Tibial nerve (tissue), 4 donors: ENCODE data around the gene LRRC27. TPM values are rescaled to one million over a fixed set of nuclear protein-coding genes. Genes with fewer than 3 reads are reported as not detected.

ENCODE experiments used
- DNase-seq, 2 donors: peaks; one replicate each; pipeline ENCODE4 v3.0.0-alpha.2; 2019; ENCODE audit warnings: low spot score in 2 of 2
- H3K27ac ChIP-seq, 4 donors: fragments of 200-600 bp; sonication (generic) in 3 of 4; one replicate each; pipeline ENCODE4 v1.5.1; 2017 to 2019; ENCODE audit warnings: mild to moderate bottlenecking in 1 of 4
- H3K27me3 ChIP-seq, 2 donors: fragments of 200-600 bp; sonication (generic) in 1 of 2; one replicate each; pipeline versions ENCODE4 v1.5.1 to v1.6.0; 2017 to 2019
- H3K36me3 ChIP-seq, 3 donors: fragments of 200-600 bp; sonication (generic); one replicate each; pipeline ENCODE4 v1.5.1; 2018 to 2019
- H3K4me1 ChIP-seq, 4 donors: fragments of 200-600 bp; sonication (generic) in 3 of 4; one replicate each; pipeline ENCODE4 v1.5.1; 2017 to 2019
- H3K4me3 ChIP-seq, 4 donors: fragments of 200-600 bp; sonication (generic) in 3 of 4; one replicate each; pipeline ENCODE4 v1.5.1; 2017 to 2019; ENCODE audit warnings: mild to moderate bottlenecking in 1 of 4, moderate library complexity in 1 of 4
- H3K9me3 ChIP-seq, 4 donors: fragments of 200-600 bp; sonication (generic) in 3 of 4; one replicate each; pipeline ENCODE4 v1.5.1; 2017 to 2019
- EP300 ChIP-seq, 2 donors: sonication (generic); formaldehyde crosslinking; IDR thresholded peaks; one replicate each; pipeline ENCODE4 v1.6.1; 2017; ENCODE audit warnings: antibody characterized with exemption in 2 of 2, mild to moderate bottlenecking in 1 of 2
- POLR2A ChIP-seq, 2 donors: fragments of 450-650 bp; IDR thresholded peaks; one replicate each; pipeline ENCODE4 v1.6.1; 2017; ENCODE audit warnings: antibody characterized with exemption in 2 of 2, mild to moderate bottlenecking in 2 of 2, moderate library complexity in 2 of 2
- WGBS, 2 donors: methylation state at CpG; one replicate each; pipeline ENCODE4 v1.1.5; 2018; 5-methylcytosine and 5-hydroxymethylcytosine counted together
- total RNA-seq, 4 donors: library from RNA; depleted of rRNA; stranded (reverse); fragments of >200 nt; gene quantifications; one replicate each; pipeline ENCODE4 v1.1.0, GENCODE V29; 2016
- TF ChIP-seq, protein P1 (sequence below), 5 experiments: fragments of 200-600 bp in 3 of 5; fragments of 450-650 bp in 2 of 5; sonication (generic) in 3 of 5; IDR thresholded peaks; one replicate each; pipeline ENCODE4 v1.5.1; 2016 to 2019; ENCODE audit warnings: antibody characterized with exemption in 5 of 5, mild to moderate bottlenecking in 3 of 5, moderate library complexity in 2 of 5

The LRRC27 gene
- total RNA-seq, 4 donors from 2014 or later: 10.1 to 21.6 (median 17.9) TPM

DNA sequence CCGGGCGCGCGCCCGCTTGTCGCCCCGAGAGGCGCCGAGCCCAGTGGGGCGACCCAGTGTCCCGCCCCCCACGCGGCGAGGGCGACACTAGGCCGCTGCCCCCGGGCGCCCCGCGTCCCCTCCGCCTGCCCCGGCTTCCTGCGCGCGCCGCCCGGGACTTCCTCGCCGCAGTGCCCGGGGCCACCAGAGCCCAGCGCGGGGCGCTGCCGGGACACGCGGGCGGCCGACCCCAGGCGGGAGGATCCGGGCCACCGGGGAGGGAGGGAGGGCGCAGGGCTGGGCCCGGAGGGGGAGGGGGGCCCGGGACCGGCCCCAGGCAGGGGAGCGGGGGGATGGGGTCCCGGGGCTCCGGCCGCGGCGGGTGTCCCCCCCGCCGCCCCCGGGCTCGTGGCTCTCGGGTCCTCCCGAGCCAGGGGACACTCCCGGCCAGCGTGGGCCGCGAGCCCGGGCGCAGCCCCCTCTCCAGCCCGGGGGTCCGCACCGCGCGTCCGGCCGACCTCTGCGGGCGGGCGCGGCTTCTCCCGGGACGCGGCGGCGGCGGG, 64.6 kb downstream of the LRRC27 start:
- Histone ChIP-seq H3K27ac (peak overlapping the region; percentile 91 to 98 (median 97)), H3K9me3 (no peaks in the 10 kb centered on the region), H3K4me1 (peaks cover 0 to 52% (median 28%) of the 10 kb centered on the region in 4 donors), H3K27me3 (no peaks in the 10 kb centered on the region), H3K36me3 (no peaks in the 10 kb centered on the region), H3K4me3 (peak overlapping the region; percentile 35 to 97 (median 56))
- no peak for TF ChIP-seq EP300 (IDR thresholded peaks at IDR 0.05)
- TF ChIP-seq, protein P1, sequence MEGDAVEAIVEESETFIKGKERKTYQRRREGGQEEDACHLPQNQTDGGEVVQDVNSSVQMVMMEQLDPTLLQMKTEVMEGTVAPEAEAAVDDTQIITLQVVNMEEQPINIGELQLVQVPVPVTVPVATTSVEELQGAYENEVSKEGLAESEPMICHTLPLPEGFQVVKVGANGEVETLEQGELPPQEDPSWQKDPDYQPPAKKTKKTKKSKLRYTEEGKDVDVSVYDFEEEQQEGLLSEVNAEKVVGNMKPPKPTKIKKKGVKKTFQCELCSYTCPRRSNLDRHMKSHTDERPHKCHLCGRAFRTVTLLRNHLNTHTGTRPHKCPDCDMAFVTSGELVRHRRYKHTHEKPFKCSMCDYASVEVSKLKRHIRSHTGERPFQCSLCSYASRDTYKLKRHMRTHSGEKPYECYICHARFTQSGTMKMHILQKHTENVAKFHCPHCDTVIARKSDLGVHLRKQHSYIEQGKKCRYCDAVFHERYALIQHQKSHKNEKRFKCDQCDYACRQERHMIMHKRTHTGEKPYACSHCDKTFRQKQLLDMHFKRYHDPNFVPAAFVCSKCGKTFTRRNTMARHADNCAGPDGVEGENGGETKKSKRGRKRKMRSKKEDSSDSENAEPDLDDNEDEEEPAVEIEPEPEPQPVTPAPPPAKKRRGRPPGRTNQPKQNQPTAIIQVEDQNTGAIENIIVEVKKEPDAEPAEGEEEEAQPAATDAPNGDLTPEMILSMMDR (IDR thresholded peaks at IDR 0.05): peak; percentile 48 to 76 (median 70)
- no peak for TF ChIP-seq POLR2A (IDR thresholded peaks at IDR 0.05)
- no peak for DNase-seq
- WGBS, 2 donors: no CpG with 5 or more reads among the region's 80 CpGs

DNA sequence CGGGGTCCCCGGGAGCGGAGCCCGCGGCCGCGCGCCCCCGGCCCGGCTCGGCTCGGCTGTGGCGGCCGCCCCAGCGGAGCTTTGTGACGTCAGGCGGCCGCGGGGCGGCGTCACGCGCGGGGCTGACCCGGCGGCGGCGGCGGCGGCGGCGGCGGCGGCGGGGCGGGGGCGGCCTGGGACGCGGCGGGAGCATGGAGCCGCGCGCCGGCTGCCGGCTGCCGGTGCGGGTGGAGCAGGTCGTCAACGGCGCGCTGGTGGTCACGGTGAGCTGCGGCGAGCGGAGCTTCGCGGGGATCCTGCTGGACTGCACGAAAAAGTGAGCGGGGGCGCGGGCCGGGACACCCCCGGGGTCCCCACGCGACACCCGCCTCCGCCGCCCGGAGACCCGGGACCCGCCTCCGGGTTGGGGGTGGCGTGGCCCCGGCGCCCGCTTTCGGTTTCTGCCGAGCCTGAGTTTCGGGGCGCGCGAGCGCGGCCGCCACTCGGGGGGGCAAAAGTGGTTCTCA, 65.1 kb downstream of the LRRC27 start, which contains the start of gene PWWP2B:
Gene PWWP2B (plus strand): TSS at position 165 of the 506 bp plus-strand sequence. CDS start 27 bp downstream, at position 192.
- H3K4me3 ChIP-seq: peak within 1 kb of the TSS; percentile 73 to 97 (median 96)
- no peaks in the 10 kb centered on the region for H3K36me3 ChIP-seq
- H3K27ac ChIP-seq: peak within 1 kb of the TSS; percentile 91 to 98 (median 97)
- H3K27me3 ChIP-seq: no peaks in the 10 kb centered on the region
- WGBS, 2 donors: 1% methylated on average over 23 to 25 of the region's 86 CpGs
- H3K9me3 ChIP-seq: no peaks in the 10 kb centered on the region
- DNase-seq: no peak
- TF ChIP-seq EP300 (IDR thresholded peaks at IDR 0.05): no peak
- peak; percentile 53 to 79 for TF ChIP-seq POLR2A (IDR thresholded peaks at IDR 0.05)
- H3K4me1 ChIP-seq: peaks cover 0 to 57% (median 30%) of the 10 kb centered on the region in 4 donors

DNA sequence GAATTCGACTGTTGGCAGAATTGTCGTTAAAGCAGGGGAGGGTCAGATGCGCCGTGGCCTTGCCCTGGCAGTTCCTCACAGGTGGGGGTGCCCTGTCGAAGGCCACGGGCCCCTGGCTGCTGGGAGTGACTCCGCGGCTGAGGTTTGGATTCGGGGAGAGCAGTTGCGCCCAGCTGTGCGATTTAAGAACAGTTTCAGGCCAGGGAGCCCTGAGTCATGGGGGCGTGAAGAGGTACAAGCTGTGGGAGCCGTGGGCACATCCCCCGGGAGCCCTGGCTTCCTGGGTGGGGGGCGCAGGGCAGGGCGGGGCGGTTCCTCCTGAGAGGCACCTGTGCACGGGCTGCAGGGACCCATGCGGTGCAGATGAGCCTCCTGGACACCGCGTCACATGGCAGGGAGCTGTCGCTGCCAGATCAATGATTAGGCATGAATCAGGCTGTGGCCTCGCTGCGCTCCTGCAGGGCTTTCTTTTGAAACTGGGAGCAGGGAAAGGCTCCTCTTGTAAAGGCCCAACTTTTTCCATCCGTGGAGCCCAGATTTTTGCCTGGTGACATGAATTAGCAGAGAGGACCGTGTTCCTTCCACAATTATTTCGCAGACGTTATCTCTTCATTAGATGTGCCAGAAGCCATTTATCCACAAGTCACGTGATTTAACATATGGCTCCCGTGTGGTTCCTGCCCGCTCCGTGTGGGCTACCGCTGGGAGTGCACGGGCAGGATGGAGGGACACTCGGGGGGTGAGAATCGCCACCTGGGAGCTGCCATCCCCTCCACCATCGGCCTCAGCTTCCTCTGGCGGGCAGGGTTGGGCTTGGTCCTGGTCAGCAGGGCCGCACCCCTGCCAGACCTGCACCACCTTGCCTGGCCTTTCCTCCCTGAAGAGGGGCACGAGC, 65.9 kb downstream of the LRRC27 start:
- TF ChIP-seq, protein P1 (IDR thresholded peaks at IDR 0.05): no peak
- TF ChIP-seq POLR2A (IDR thresholded peaks at IDR 0.05) (no peak), EP300 (IDR thresholded peaks at IDR 0.05) (no peak)
- H3K4me3 ChIP-seq: peak overlapping the region; percentile 73 to 97 (median 96)
- WGBS, 2 donors: 31 to 32% methylated on average over 38 to 39 of the region's 40 CpGs
- no peaks in the 10 kb centered on the region for H3K36me3 ChIP-seq
- DNase-seq: no peak
- H3K4me1 ChIP-seq: peaks cover 0 to 61% (median 30%) of the 10 kb centered on the region in 4 donors
- H3K27ac ChIP-seq: peak overlapping the region; percentile 90 to 97 (median 96)
- no peaks in the 10 kb centered on the region for H3K27me3 ChIP-seq
- H3K9me3 ChIP-seq: no peaks in the 10 kb centered on the region

DNA sequence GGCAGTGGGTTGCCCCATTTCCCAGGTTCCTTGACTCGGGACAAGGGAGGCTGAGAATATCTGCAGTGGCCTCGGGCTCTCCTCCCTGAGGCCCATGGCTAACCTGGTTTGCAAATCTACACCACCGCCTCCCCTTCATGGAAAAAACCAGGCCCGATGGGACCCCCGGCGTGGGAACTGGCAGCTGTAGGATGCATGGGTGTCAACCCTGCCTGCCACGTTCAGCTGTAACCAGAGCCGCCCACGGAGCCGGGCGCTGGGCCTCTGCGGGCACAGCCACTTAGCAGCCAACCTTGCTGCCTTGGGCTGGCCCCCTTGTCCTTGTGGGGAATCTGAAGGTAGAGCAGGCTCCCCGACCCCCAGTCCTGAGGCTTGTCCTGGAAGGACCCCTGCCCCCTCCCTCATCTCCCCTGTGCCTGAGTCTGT, 66.6 kb downstream of the LRRC27 start:
- Histone ChIP-seq H3K27me3 (no peaks in the 10 kb centered on the region), H3K4me1 (peaks cover 0 to 61% (median 30%) of the 10 kb centered on the region in 4 donors), H3K4me3 (peak overlapping the region in 3 of 4 donors; percentile 73 to 97 (median 96)), H3K36me3 (peaks cover 0 to under 1% (median 0%) of the 10 kb centered on the region in 3 donors), H3K27ac (peak overlapping the region in 2 of 4 donors; percentile 96 to 97), H3K9me3 (no peaks in the 10 kb centered on the region)
- 87 to 92% methylated on average over 11 to 12 of the region's 13 CpGs for WGBS, 2 donors
- no peak for DNase-seq
- TF ChIP-seq POLR2A (IDR thresholded peaks at IDR 0.05): no peak

DNA sequence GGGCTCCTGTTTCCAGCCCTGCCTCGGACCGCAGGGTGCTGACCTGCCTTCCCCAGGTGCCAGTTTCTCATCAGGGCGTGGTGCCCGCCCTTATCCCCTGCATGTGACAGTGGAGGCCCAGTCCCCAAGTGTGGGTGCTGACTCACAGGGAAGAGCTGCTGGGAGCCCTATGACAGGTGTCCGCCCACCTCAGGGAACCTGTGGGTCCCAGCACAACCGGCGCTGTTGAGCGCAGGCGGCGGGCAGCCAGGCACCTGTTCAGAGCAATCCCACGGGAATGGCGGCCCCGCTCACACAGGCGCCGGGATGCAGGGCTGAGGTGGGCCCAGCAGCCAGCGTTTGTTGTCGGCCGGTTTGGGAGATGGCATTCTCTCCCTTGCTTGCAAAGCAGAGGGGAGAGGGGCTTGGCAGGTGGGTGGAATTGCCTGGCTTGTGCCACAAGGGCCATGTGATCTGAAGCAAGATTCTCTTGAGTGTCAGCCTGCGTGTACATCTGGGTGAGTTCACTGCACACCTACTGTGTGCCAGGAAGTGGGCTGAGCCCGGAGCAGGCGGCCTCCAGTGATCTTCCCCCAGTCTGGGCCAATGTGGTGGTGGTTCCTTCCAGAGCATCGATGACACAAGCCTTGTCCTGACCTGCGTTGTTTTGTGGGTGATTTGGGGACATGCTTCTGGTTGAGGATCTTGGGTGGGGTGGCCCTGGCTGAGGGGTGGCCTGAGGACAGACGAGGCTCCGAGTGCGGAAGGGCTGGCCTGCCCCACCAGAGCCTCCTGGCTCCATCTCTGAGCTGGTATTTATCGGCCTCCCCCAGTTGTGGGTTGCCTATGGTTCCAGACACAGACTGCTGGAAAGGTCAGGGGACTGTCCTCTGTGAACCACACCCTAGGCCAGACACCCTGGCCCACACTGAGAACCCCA, 67.4 kb downstream of the LRRC27 start:
- no peak overlapping the region for H3K27ac ChIP-seq
- 87 to 88% methylated on average over 8 to 17 of the region's 27 CpGs for WGBS, 2 donors
- TF ChIP-seq, protein P1 (IDR thresholded peaks at IDR 0.05): no peak
- TF ChIP-seq POLR2A (IDR thresholded peaks at IDR 0.05) (no peak), EP300 (IDR thresholded peaks at IDR 0.05) (no peak)
- no peaks in the 10 kb centered on the region for H3K9me3 ChIP-seq
- no peaks in the 10 kb centered on the region for H3K27me3 ChIP-seq
- H3K4me3 ChIP-seq: no peak overlapping the region
- peaks cover 0 to 61% (median 30%) of the 10 kb centered on the region in 4 donors for H3K4me1 ChIP-seq
- no peak for DNase-seq
- H3K36me3 ChIP-seq: peaks cover 0 to 5% (median 0%) of the 10 kb centered on the region in 3 donors
